ENCODE data around the gene NKAIN2. TPM values are rescaled to one million over a fixed set of nuclear protein-coding genes. Genes with fewer than 3 reads are reported as not detected.

NKAIN2 gene
- polyA plus RNA-seq, 1 donor (not counting 4 experiments of a cell fraction or from before 2014, with no cell fraction given) = 0.13 TPM

DNA sequence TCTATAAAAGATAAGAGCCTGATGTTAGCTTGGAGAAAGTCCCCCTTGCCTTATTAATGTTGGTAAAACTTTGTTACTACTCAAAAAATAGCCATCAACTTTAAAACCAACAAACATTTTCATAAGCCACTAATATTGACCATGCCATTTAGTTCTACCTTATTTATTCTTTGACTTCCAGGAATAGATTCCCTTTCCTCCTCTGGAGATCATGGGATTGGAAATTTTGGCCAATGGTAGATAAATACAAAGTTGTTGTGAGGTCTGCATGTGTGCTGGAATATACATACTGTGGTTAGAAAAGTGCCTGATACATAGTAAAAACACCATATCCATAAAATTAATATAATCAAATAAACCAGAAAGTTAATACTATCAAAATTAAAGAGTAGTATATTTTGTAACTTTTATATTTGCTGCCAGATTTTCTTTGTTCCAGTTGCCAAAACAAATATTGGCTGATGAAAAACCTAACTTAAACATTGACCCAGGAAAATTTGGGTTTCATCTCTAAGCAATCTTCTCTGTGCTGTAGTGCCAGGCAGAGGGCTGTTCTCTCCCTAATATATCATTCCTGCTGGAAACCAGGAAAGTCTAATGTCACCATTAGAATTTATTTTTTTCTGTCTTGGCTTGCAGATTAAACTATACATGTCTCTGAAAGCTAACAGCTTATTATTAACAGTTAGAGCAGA lies 169.1 kb downstream of the NKAIN2 start:
- Histone ChIP-seq H3K79me2 (ENCODE audit: control insufficient read depth, insufficient read depth, low read length) (no peaks in the 10 kb centered on the region), H3K4me1 (ENCODE audit: control insufficient read depth, extremely low read depth, insufficient read depth, low read length) (no peaks in the 10 kb centered on the region), H3K9ac (ENCODE audit: control insufficient read depth, extremely low read depth, insufficient read depth, low read length) (no peak overlapping the region), H4K20me1 (ENCODE audit: control insufficient read depth, extremely low read depth, insufficient read depth, low read length) (no peaks in the 10 kb centered on the region), H3K4me3 (ENCODE audit: control insufficient read depth in 2 of 3, extremely low read depth in 1 of 3, insufficient read depth in 2 of 3, low read depth in 1 of 3, low read length in 3 of 3) (no peak overlapping the region), H2AFZ (ENCODE audit: control insufficient read depth, low read length) (no peak overlapping the region), H3K4me2 (ENCODE audit: control insufficient read depth, extremely low read depth, insufficient read depth, low read depth, low read length) (no peak overlapping the region), H3K9me3 (ENCODE audit: control insufficient read depth, low read depth, low read length) (no peaks in the 10 kb centered on the region), H3K27me3 (ENCODE audit: control insufficient read depth, extremely low read depth, insufficient read depth, low read length) (no peaks in the 10 kb centered on the region), H3K27ac (ENCODE audit: control insufficient read depth, insufficient read depth, low read length) (no peak overlapping the region), H3K9me1 (ENCODE audit: control insufficient read depth, extremely low read depth, insufficient read depth, low read length) (no peaks in the 10 kb centered on the region), H3K36me3 (ENCODE audit: control insufficient read depth in 2 of 2, extremely low read depth in 1 of 2, insufficient read depth in 2 of 2, low read length in 2 of 2) (no peaks in the 10 kb centered on the region)
- no peak for FAIRE-seq
- dilution Hi-C loops (cut with MboI; ENCODE audit: extremely low pct_ligation_motif_present, low sequenced_read_pairs) = loop anchor here (25.0 kb wide), 1 partner anchor 185 kb away; no protein-coding TSS in a partner anchor
- TF ChIP-seq, protein P1, sequence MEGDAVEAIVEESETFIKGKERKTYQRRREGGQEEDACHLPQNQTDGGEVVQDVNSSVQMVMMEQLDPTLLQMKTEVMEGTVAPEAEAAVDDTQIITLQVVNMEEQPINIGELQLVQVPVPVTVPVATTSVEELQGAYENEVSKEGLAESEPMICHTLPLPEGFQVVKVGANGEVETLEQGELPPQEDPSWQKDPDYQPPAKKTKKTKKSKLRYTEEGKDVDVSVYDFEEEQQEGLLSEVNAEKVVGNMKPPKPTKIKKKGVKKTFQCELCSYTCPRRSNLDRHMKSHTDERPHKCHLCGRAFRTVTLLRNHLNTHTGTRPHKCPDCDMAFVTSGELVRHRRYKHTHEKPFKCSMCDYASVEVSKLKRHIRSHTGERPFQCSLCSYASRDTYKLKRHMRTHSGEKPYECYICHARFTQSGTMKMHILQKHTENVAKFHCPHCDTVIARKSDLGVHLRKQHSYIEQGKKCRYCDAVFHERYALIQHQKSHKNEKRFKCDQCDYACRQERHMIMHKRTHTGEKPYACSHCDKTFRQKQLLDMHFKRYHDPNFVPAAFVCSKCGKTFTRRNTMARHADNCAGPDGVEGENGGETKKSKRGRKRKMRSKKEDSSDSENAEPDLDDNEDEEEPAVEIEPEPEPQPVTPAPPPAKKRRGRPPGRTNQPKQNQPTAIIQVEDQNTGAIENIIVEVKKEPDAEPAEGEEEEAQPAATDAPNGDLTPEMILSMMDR (optimal IDR thresholded peaks at IDR 0.05 in 1 of 3, IDR thresholded peaks at IDR 0.05 in 1 of 3, conservative IDR thresholded peaks at IDR 0.05 in 1 of 3; ENCODE audit: extremely low read depth in 1 of 3, insufficient read depth in 2 of 3, low read length in 3 of 3) = no peak
- no peak for TF ChIP-seq EZH2 (IDR thresholded peaks at IDR 0.05; ENCODE audit: low read length)
- no peak for DNase-seq (ENCODE audit: low read depth, low spot score)

DNA sequence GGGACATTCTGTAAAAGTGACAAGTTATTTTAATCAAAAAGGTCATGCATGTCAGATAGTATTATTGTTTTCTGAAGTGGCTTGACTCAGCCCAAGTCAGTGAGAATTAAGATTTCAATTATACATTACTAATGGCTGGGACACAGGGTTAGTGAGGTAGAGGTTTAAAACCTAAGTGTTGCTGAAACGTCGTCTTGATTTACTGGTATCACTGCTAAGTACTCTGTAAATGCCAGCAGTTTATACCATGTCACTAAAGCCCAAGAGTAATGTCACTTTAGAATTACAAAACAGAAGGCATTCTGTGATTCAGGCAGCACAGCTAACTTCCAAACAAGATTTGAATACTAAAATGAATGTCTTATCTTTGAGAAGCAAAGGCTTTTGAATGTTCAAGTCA lies 176.6 kb downstream of the NKAIN2 start:
- no peaks in the 10 kb centered on the region for H3K9me3 ChIP-seq (ENCODE audit: control insufficient read depth, low read depth, low read length)
- H3K36me3 ChIP-seq (ENCODE audit: control insufficient read depth in 2 of 2, extremely low read depth in 1 of 2, insufficient read depth in 2 of 2, low read length in 2 of 2) = no peaks in the 10 kb centered on the region
- H3K27ac ChIP-seq (ENCODE audit: control insufficient read depth, insufficient read depth, low read length) = no peak overlapping the region
- DNase-seq (ENCODE audit: low read depth, low spot score) (no peak), FAIRE-seq (no peak)
- H3K27me3 ChIP-seq (ENCODE audit: control insufficient read depth, extremely low read depth, insufficient read depth, low read length) = no peaks in the 10 kb centered on the region
- no peaks in the 10 kb centered on the region for H4K20me1 ChIP-seq (ENCODE audit: control insufficient read depth, extremely low read depth, insufficient read depth, low read length)
- no peak overlapping the region for H3K4me2 ChIP-seq (ENCODE audit: control insufficient read depth, extremely low read depth, insufficient read depth, low read depth, low read length)
- H2AFZ ChIP-seq (ENCODE audit: control insufficient read depth, low read length) = no peak overlapping the region
- H3K4me3 ChIP-seq (ENCODE audit: control insufficient read depth in 2 of 3, extremely low read depth in 1 of 3, insufficient read depth in 2 of 3, low read depth in 1 of 3, low read length in 3 of 3) = no peak overlapping the region
- no peaks in the 10 kb centered on the region for H3K79me2 ChIP-seq (ENCODE audit: control insufficient read depth, insufficient read depth, low read length)
- dilution Hi-C loops (cut with MboI; ENCODE audit: extremely low pct_ligation_motif_present, low sequenced_read_pairs) = no loop called here
- TF ChIP-seq, protein P1 (optimal IDR thresholded peaks at IDR 0.05 in 1 of 3, IDR thresholded peaks at IDR 0.05 in 1 of 3, conservative IDR thresholded peaks at IDR 0.05 in 1 of 3; ENCODE audit: extremely low read depth in 1 of 3, insufficient read depth in 2 of 3, low read length in 3 of 3) = no peak
- TF ChIP-seq EZH2 (IDR thresholded peaks at IDR 0.05; ENCODE audit: low read length) = no peak
- H3K4me1 ChIP-seq (ENCODE audit: control insufficient read depth, extremely low read depth, insufficient read depth, low read length) = no peaks in the 10 kb centered on the region
- H3K9me1 ChIP-seq (ENCODE audit: control insufficient read depth, extremely low read depth, insufficient read depth, low read length) = no peaks in the 10 kb centered on the region
- no peak overlapping the region for H3K9ac ChIP-seq (ENCODE audit: control insufficient read depth, extremely low read depth, insufficient read depth, low read length)
